NCI-H748 treated with DMSO at 0.1 percent for 48 hours (cell line): ENCODE measurements around the gene GRID1.

Experiments
- DNase-seq: peaks from one replicate; lab custom pipeline; 2025; lab: John Stamatoyannopoulos, UW

GRID1 gene

DNA sequence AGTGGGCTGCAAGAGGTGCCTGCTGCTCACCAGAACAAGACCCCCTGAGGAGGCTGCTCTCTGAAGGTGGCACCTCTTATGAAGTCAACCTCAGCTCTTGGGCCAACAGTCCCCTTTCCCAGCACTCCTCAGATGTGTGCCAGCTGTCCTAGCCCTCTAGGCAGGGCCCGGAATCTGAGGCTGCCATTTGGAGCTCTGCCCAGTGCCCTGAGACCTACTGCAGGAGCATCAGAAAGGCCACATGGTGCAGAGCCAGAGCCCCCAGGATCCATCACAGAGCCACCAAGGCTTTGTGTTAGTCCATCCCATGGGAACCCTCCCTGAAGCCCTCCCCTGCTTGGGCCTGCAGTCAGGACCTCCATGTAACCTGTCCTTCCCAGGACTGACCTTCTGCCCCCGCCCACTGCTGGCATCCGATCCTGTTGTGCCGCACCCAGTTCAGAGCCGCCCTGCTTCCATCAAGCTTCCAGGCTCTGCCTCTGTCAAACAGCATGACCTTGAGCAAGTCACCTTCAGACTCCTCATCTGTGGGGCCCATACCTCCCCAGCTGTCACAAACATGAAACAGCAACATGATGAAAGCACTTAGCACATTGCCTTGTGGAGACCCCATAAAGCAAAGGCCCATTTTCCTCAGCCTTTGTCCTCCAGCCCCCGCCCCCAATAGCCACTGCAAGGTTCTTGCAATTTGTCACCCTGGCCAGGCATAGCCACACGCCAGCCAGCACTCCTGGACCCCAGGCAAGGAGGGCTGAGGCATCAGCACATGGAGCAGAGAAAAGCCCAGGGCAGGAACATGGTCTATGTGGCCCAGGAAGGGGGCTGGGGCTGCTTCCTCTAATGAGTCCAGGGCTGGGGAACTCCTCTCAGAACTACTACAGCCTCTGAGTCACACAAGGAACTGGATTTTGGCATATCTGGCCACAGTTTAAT lies 51.7 kb downstream of the GRID1 start:
- DNase-seq: no peak

DNA sequence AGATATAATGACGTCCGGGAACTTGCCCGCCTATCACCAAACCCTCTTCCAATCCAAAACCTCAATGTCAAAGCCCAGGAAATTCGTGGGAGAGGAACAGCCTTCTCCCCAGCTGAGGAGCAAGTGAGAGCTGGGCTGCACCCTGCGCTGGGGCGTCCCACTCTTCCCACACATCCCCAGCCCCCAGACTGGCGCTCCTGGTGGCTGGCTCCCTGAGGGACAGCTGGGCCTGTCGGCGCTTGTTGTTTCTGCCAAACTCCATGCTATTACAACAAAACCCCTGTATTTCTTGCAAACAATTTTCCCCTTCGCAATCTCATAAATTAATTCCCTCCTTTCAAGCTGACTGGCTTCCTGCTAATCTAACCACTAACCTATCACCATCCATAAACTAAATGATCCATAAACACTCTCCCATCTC lies 53.0 kb downstream of the GRID1 start:
- DNase-seq: no peak

DNA sequence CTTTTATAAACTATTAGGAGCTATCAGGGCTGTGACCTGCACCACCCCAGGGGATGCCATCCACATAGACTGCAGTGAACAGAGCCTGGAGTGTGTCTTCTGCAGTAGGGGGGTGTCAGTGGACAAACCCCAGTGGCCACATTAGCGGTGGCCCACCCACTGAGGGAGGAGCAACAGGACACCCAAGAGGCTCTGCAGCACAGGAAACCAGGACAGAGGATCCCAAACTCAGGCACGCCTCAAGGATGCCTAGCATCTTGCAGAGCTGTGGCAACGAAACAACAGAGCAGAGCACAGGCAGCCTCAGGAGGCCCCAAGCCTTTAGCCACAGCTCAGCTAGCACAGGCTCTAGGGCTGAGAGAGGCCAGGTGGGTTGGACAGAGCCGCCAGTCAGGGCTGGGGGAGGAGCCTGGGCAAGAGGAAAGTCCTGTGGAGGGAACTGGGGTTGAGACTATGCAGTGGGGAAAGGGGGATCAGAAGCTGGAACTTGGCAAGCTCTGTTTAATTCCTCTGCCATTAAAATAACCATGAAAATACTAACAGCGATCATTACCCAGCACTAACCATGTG lies 53.8 kb downstream of the GRID1 start:
- no peak for DNase-seq

DNA sequence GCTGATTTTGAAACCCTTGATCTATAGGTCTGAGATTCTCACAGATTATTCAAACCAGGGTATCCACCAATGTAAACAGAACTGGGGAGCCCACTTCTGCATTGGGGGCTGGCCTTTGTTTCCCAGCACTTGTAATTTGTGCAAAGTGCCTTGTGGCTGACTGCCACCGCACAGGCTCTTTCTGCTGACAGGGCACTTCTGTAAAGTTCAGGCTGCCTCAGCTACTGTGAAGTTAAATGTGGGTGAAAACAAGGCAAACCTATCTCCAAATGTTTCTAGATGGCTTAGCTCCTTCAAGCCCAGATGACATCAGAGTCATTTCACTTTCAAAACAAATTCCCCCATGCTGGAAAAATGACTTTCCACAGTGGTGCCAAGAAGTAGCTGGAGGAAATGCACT lies 54.7 kb downstream of the GRID1 start:
- no peak for DNase-seq

DNA sequence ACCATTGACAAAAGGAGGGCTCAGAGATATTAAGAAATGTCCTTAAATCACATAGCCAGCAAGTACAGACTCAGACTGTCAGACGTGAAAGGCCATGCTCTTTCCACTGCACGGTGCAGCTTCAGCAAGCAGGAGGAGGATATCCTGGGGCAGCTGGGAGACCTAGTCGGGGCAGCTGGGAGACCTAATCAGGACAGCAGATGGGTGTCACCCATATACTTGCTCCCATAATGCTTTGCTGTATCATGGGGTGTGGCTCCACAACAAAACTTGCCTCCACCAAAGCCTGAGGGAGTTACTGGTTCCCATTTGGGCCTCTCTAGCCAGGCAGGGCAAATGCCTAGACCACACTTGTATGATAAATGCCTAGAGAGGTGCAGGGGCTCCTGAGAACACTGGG lies 55.4 kb downstream of the GRID1 start:
- no peak for DNase-seq

DNA sequence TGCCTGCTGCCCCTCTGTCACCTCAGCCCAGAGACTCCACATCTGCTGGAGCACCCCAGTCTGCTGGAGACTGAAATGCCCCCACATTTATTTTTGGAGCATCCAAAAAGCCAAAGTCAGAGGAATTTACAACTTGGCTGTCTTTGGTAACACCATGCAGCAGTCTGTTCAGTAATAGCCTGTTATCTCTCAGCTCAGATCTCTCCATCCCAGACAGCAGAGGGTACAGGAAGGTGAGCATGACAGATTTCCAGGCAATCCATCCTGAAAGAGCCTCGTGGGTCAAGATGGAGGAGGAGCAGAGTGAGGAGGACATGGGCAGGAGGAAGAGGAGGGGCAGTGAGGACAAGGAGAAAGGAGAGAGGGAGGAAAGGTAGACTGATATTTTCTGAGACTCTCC lies 55.9 kb downstream of the GRID1 start:
- no peak for DNase-seq

DNA sequence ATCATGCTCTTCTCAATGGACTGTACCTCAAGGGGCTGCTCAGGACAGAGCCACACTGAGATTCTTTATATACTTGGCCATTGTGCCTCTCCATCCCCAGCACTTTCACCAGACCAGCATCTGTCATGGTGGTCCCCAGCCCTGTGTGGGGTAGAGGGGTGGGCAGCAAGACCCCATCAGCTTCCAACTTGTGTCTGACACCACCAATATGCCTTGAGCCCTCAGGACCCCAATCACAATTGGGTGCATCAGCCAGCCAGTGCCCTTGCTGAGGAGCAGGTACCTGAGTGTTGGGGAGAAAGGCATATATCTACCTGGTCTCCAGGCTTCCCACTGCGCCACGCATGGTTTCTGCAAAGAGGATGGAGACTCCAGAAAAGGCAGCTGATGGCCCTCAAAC lies 56.3 kb downstream of the GRID1 start:
- DNase-seq: no peak

DNA sequence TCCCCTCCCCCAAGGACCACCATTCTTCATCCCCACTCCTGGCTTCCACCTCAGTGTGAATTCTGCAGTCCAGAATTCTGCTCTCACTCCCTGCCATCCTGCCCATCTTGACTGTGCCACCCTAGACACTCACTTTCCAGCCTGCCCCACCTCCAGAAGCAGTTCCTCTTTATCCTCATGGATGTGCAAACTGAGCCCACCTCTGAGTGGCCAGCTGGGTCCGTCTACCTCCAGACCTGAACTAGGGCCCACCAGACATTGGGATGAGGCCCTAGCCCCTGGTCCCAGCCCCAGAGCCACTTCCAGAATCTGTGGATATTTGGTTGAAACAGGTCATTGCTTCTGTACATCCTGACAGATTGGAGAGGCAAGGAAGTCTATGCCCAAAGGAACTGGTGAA lies 58.5 kb downstream of the GRID1 start:
- no peak for DNase-seq

DNA sequence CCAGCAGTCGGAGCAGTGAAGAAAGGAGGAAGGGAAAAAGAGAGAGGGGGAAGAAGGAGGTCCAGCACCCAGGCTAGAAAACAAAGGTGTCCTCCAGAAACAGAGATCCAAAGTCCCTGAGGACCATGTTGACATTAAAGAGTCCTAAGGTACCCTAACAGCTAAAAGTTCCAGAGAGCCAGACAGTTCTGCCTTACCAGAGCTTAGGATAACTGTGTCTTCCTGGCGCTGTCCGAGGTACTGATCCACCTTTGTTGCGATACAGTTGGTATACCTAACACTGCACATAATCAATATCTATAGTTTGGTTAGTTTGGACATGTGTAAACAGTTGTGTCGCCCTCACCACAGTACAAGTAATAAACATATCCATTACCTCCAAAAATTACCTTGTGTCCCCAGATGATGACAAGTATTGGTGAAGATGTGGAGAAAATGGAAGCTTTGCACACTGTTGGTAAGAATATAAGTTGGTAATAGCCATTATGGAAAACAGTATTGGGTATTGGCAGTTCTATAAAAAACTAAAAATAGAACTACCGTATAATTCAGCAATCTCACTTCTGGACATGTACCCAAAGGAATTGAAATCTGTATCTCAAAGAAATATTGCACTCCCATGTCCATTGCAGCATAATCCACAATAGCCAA lies 59.8 kb downstream of the GRID1 start:
- no peak for DNase-seq

DNA sequence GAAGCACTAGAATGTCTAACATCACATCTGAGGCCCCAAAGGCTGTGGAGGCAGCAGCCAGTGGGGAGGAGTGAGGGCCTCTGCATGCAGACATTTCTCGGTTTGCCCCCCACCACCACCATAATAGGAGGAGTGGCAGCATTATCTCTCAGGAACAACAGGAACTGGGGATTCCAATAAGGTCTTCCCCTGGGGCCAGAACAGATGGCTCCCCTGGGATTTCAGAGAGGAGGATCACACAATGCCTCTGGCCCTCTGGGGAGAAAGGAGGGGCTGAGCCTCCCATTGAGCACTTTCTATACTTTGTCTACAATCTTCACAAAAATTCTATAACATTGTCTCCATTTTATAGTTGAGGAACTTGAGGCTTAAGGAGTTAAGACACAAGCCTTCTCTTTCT lies 61.1 kb downstream of the GRID1 start:
- DNase-seq: no peak

DNA sequence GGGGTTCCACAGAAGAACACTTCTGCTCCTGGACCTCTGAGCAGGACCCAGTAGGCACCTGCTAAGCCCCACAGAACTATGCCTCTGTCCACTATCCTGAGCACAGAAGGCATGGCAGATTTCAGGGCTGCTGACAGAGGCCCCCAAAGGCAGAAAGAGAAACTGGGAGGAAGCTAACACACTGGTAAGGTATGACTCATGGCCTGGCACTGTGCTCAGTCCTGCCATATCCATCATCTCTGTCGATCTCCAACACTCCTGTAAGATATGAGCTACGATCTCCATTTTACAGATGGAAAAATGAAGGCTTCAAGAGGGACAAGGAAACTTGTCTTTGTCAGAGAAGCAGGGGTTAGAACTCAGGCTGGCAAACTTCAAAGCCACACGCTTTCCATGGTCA lies 62.2 kb downstream of the GRID1 start:
- no peak for DNase-seq

DNA sequence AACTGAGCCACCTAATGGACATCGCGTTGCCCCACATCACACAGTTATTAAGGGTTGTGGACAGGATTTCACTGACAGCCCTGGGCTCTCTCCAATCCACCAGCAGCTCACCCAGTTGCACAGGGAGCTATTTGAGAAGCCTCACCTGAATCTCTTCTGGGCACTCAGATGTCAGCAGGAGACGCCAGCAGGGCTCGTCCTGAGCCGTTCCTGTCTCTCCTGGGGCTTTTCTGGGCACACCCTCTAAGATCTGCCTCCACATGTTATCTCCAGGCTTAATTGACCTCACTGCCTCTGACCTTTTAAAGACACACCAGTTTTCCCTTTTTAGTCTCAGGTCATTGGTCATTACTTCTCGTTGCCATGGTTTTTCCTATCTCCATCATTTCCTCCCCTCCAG lies 63.0 kb downstream of the GRID1 start:
- no peak for DNase-seq

DNA sequence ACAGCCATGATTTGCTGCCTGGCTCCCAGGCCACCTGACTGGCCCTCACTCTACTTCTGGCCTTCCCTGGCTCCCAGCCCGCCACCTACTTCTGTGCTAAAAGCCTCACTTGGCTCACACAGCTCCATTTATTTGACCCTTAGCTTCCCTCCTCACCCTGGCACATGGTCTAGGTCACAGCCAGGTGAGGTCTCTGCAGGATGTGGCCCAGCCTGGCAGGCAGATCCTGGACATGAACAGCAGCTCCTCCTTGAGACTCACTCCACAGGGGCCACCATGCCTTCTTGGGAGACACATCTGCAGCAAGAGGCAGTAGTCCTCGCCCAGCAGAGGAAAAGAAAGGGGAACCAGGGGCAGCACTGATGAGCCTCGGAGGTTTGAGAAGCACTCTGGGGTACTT lies 64.6 kb downstream of the GRID1 start:
- no peak for DNase-seq

DNA sequence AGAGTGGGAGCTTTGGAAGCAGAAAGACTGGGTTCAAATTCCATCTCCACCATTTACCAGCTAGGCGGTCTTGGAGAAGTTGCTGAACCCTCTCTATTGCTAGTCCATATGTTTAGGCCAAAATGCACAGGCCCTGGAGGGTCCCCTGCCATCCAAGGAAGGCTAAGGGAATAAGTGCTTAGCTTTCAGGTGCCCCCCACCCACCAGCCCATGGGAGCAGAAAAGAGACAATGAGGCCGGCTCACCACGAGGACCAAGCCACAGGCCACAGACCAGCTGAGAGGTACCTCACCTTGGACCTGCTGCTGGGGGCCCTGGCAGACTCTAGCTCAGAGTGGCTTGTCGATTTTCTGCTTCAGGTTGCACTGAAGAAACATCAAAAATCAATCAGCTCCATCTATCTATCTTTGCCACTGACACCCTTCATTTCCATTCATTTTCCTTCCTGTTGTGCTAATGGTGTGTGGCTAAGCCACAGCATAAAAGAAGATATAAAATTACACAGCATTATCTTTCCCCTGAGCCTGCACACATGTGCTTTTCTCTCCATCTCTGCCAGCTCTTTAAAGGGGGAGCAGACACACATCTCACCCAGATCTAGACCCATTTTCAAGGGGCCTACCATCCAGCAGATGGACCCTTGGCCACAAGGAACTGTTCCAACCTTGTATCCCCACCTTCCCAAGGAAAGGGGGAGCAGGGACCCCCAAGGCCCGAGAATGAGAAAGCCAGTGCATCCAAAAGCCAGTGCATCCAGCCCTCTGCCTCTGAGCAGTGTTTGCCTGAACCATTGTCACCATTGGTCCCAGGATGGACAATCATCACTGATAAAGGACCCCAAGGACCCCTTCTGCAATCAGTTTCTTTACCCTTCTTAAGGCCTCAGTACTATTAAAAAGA lies 65.4 kb downstream of the GRID1 start:
- no peak for DNase-seq

DNA sequence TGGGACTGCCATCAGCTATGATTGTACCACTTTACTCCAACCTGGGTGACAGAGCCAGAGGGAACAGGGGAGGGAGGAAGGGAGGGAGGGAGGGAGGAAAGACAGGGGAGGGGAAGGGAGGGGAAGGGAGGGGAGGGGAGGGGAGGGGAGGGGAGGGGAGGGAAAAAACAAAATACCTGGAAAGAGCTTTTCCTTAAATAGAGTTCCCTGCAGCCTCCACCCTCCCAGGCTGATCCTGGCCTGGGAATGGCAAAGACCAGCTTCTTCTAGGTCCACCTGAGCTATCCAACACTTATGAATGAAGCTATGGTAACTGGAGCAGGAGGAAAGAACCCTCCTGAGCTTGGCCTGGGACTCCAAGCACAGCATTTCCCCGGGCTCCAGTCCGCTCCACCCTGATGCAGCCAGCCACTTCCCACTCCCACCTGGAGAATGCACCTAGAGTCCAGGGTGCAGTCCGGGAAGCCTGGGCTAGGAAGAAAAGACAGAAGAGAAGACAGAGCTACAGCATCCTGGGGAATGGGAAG lies 66.1 kb downstream of the GRID1 start:
- no peak for DNase-seq

DNA sequence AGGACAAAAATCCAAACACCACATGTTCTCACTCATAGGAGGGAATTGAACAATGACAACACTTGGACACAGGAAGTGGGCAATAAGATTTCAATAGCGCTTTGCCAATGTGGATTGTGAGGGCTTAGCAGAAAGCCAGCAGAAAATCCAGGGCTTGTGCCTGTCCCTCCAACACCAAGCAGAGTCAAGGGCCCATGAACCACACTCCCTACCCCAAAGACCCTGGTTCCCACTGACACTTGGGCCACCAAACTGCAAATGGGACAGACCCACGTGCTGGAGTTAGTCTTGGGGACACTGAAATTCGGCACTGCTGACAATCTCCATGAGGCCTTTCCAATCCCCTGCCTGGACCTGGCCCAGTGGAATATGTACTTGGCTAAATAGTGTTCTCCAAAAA lies 67.0 kb downstream of the GRID1 start:
- DNase-seq: no peak

DNA sequence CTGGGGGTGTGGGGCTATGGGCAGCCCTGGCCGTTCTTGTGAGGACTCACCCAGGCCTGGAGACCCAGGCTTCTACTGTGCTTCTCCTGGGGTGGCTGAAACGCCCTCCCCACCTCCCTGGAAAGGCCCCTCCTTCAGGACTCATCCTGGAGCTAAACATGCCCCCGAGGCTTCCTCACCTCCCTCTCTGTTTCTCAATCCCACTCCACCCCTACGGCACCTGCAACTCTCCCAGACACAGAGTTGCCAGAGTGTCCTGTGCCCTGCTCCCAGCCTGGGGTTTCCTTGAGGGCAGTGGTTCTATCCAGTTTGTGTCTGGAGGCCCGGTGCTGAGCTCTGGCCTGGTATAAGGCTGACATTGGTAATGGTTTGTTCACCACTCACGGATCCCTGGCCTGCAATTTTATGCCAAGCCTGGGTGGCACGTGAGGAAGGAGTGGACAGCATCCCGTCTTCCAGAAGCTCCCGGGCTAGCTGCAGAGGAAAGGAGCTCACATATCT lies 68.0 kb downstream of the GRID1 start:
- DNase-seq: no peak

DNA sequence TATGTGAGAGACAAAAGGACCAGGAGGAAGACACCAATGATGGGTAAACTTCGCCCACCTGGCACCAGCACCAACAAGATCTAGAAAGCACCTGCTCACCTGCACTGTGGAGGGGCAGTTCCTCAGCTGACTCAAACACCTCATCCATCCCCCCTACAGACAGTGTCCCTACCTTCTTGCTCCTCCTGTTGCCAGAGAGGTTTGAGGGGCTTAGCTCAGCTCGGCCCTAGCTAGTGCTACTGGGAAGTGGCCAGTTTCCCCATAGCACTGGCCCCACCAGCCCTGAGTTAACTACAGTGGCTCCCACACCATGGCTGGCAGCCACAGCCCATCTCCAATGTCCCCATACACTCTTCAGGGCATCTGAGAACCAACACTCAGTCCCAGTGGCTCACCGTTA lies 70.8 kb downstream of the GRID1 start:
- no peak for DNase-seq

DNA sequence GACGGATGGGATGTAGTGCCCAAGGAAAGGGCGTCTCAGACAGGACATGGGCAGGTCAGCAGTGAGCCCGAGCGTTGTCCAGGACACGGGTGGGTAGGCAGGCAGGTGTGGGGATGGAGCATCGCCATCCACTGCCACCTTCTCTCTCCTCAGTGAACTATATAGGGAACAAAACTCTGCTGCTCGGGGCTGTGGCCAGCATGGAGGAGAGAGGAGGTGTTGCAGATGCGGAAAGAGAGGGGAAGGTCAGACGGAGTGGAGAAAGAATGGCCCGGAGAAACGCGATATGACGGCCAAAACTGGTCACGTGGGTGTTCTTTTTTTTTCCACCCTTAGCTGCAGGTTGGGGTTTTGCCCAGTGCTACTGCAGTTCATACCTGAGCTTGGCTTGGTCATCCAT lies 71.2 kb downstream of the GRID1 start:
- DNase-seq: no peak

DNA sequence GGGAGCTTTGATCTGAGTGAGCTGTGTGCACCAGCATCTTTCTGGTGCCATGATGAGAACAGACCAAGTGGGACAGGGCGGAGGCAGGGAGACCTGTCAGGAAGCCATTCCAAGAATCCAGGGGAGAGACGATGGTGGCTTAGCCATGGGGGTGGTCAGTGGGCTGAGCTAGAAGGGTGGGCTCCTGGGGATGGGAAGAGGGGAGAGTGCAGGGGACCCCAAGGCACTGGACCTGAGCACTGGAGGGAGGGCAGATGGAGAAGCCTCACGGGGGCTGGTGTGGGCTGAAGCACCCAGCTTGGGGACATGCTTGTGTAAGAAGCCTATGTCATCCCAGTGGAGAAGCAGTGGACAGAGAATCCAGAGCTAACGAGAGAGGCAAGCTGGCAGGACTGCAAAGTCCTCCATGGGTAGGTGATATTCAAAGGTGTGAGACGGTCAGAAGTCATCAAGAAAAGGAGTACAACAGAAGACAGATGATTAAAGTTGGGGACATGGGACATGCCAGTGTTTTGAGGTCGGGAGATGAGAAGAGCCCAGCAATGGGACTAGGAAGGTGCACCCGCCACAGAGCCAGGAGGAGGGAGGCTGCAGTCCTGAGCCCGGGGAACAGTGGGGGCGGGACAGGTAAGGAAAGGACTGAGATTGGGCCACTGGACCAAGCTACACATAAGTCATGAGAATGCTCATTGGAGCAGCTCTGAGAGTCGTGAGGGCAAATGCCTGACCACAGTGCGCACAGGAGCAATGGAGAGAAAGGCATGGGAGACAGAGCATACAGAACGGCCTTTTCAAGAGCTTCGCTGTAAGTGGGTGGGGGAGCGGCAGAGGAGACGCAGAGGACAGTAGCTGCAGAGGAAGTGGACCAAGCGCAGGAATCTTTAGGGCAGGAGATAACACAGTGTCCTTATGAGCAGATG lies 72.0 kb downstream of the GRID1 start:
- DNase-seq: no peak

DNA sequence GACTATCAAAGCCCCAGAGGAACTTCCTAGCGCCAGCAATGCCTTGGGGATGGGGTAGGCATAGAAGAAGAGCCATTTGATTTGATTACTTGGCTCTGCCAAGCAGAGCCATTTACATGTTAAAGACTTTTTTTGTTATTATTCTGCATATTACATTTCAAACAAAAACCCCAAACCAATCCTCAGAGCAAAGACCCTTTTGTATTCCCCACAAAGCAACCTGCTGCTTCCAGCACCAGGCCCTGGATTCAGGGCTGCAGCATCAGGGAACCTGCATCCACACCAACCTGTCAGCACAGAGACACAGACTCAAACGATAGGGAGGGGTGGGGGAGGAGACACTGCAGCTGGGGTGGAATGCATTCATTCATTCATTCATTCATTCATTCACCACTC lies 73.2 kb downstream of the GRID1 start:
- DNase-seq: no peak
